C4-2B (cell line): ENCODE measurements around the gene HBD.

Experiments
- H3K27ac ChIP-seq: fragments of 450-650 bp; 2 replicates; pipeline ENCODE4 v1.5.1; 2017
- ZFX ChIP-seq: fragments of 450-650 bp; IDR thresholded peaks from 2 replicates; pipeline ENCODE4 v1.6.1; 2017
- TF ChIP-seq, protein P1 (sequence below): fragments of 450-650 bp; conservative IDR thresholded peaks from 2 replicates; pipeline ENCODE4 v1.5.1; 2017; ENCODE audit warnings: mild to moderate bottlenecking

HBD gene

DNA sequence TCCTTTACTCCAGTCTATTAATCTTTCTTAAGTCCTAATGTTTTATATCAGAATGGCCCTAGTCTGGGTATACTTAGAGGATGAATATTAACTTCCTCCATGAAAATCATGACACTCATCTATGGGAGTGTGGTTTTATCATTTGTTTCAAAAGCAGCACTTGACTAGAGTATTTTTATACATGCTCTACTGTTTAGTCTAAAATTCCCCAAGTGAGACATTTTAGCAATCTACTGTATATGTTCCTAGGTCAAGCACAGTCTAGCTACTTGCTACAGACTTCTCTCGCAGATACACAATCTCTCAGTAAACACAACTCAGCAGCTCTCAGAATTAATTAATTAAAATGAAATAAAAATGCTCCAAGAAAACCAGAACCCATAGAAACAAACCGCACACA lies 4.5 kb downstream of the HBD start:
- no peak overlapping the region for H3K27ac ChIP-seq
- TF ChIP-seq, protein P1, sequence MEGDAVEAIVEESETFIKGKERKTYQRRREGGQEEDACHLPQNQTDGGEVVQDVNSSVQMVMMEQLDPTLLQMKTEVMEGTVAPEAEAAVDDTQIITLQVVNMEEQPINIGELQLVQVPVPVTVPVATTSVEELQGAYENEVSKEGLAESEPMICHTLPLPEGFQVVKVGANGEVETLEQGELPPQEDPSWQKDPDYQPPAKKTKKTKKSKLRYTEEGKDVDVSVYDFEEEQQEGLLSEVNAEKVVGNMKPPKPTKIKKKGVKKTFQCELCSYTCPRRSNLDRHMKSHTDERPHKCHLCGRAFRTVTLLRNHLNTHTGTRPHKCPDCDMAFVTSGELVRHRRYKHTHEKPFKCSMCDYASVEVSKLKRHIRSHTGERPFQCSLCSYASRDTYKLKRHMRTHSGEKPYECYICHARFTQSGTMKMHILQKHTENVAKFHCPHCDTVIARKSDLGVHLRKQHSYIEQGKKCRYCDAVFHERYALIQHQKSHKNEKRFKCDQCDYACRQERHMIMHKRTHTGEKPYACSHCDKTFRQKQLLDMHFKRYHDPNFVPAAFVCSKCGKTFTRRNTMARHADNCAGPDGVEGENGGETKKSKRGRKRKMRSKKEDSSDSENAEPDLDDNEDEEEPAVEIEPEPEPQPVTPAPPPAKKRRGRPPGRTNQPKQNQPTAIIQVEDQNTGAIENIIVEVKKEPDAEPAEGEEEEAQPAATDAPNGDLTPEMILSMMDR = no peak
- no peak for TF ChIP-seq ZFX

DNA sequence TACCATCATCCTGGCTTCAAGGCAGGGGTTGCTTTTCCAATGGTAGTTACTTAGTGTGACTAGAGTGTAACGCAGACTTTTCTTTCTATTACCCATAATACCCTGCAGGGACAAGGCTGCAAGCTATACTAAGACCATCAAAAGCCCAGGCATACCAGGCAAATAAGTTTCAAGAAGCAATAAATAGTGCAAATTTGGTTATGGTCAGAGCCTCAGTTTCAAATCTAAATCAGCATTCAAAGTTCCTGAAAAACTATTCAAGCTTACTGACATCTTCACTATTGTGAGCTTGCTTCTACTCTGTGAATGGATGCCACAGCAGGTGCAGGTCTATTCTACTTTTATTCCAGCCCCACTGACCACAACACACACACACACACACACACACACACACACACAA lies 4.9 kb downstream of the HBD start:
- TF ChIP-seq ZFX = no peak
- TF ChIP-seq, protein P1 = no peak
- no peak overlapping the region for H3K27ac ChIP-seq

DNA sequence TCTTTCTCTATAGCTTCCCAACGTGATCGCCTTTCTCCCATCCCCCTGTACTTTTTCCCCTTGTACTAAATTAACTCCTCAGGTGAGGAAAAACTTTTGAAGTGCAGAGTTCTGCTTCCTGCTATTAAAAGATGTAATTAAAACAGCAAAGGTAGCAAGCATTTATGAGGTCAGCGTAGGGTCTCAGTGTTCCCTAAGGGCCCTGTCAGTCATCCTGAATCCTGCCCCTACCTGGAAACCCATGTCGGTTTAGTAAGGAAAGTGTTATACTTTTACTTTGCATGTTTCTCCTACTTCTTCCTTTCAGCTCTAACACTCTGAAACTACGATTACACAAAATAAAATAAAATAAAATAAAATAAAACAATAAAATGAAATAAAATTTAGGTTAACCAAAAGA lies 6.2 kb downstream of the HBD start:
- no peak overlapping the region for H3K27ac ChIP-seq
- TF ChIP-seq ZFX = no peak
- TF ChIP-seq, protein P1 = no peak

DNA sequence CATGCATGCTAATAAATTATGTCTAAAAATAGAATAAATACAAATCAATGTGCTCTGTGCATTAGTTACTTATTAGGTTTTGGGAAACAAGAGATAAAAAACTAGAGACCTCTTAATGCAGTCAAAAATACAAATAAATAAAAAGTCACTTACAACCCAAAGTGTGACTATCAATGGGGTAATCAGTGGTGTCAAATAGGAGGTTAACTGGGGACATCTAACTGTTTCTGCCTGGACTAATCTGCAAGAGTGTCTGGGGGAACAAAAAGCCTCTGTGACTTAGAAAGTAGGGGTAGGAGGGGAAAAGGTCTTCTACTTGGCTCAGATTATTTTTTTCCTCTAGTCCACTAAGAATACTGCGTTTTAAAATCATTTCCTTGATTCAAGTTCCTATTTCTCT lies 6.6 kb downstream of the HBD start:
- no peak overlapping the region for H3K27ac ChIP-seq
- TF ChIP-seq, protein P1 = no peak
- no peak for TF ChIP-seq ZFX

DNA sequence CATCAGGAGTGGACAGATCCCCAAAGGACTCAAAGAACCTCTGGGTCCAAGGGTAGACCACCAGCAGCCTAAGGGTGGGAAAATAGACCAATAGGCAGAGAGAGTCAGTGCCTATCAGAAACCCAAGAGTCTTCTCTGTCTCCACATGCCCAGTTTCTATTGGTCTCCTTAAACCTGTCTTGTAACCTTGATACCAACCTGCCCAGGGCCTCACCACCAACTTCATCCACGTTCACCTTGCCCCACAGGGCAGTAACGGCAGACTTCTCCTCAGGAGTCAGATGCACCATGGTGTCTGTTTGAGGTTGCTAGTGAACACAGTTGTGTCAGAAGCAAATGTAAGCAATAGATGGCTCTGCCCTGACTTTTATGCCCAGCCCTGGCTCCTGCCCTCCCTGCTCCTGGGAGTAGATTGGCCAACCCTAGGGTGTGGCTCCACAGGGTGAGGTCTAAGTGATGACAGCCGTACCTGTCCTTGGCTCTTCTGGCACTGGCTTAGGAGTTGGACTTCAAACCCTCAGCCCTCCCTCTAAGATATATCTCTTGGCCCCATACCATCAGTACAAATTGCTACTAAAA lies 7.5 kb downstream of the HBD start, which contains the start of gene HBB:
Gene HBB (minus strand): TSS at position 340 of the 579 bp plus-strand sequence. CDS start 50 bp downstream, at position 290.
- TF ChIP-seq ZFX = no peak
- TF ChIP-seq, protein P1 = no peak
- H3K27ac ChIP-seq = no peak within 1 kb of the TSS

DNA sequence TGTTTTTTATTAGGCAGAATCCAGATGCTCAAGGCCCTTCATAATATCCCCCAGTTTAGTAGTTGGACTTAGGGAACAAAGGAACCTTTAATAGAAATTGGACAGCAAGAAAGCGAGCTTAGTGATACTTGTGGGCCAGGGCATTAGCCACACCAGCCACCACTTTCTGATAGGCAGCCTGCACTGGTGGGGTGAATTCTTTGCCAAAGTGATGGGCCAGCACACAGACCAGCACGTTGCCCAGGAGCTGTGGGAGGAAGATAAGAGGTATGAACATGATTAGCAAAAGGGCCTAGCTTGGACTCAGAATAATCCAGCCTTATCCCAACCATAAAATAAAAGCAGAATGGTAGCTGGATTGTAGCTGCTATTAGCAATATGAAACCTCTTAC lies 8.8 kb downstream of the HBD start:
- no peak for TF ChIP-seq ZFX
- TF ChIP-seq, protein P1 = no peak
- no peak overlapping the region for H3K27ac ChIP-seq

DNA sequence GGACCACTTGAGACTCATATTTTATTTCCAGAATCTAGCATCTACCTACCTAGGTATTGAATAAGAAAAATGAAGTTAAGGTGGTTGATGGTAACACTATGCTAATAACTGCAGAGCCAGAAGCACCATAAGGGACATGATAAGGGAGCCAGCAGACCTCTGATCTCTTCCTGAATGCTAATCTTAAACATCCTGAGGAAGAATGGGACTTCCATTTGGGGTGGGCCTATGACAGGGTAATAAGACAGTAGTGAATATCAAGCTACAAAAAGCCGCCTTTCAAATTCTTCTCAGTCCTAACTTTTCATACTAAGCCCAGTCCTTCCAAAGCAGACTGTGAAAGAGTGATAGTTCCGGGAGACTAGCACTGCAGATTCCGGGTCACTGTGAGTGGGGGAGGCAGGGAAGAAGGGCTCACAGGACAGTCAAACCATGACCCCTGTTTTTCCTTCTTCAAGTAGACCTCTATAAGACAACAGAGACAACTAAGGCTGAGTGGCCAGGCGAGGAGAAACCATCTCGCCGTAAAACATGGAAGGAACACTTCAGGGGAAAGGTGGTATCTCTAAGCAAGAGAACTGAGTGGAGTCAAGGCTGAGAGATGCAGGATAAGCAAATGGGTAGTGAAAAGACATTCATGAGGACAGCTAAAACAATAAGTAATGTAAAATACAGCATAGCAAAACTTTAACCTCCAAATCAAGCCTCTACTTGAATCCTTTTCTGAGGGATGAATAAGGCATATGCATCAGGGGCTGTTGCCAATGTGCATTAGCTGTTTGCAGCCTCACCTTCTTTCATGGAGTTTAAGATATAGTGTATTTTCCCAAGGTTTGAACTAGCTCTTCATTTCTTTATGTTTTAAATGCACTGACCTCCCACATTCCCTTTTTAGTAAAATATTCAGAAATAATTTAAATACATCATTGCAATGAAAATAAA lies 9.5 kb downstream of the HBD start:
- no peak overlapping the region for H3K27ac ChIP-seq
- TF ChIP-seq ZFX = no peak
- TF ChIP-seq, protein P1 = no peak
